Stimulated activated CD8-positive, alpha-beta memory T cell treated with anti-CD3 and anti-CD28 coated beads, Interleukin-7, amount 100 ng/mL, for 24 hours (primary cell): Measurements from ENCODE around the gene SFXN2.
"Not testable (repeated sequence)": the region's sequence is repeated elsewhere in the genome, so short reads cannot be mapped to it uniquely, and the experiment has no call there.

ENCODE experiments used
- DNase-seq: peaks from one replicate; pipeline ENCODE4 v3.0.0-alpha.2; 2020; ENCODE audit warnings: low read depth

The SFXN2 gene, protein sequence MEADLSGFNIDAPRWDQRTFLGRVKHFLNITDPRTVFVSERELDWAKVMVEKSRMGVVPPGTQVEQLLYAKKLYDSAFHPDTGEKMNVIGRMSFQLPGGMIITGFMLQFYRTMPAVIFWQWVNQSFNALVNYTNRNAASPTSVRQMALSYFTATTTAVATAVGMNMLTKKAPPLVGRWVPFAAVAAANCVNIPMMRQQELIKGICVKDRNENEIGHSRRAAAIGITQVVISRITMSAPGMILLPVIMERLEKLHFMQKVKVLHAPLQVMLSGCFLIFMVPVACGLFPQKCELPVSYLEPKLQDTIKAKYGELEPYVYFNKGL

DNA sequence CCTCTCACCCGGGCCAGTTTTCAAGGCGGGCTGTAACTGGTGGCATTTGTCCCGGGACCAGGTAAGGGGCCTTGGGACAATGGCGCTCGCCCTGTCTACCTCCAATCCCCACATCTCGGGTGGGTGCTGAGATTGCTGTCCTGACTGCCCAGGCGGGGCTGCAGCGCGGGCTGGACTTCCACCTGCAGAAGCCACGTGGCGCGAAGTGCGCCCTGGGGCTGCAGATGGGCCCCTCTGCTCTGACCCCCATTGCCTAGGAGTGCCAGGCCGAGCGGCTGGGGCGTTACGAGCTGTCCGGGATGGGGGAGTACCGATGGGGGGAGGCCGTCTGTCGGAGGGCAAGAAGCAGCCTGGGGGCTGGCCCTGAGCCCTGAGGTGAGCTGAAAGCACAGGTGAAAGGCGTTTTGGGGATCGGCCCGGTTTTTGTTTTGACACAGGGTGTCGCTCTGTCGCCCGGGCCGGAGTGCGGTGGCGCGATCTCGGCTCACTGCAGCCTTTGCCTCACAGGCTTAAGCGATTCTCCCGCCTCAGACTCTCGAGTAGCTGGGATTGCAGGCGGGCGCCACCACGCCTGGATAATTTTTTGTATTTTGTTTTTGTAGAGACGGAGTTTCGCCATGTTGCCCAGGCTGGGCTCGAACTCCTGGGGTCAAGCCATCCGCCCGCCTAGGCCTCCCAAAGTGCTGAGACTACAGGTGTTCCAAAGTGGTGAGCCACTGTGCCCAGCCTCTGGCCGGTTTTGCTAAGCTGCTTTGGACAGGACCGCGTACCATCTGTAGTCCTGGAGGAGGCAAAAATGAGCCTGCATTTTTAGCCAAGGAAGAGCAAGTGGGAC lies at the start of gene SFXN2:
TSS of gene SFXN2 (plus strand) at position 16 of the 835 bp plus-strand sequence. CDS start 12,001 bp downstream, outside the sequence.
- DNase-seq, result peak; percentile 30

DNA sequence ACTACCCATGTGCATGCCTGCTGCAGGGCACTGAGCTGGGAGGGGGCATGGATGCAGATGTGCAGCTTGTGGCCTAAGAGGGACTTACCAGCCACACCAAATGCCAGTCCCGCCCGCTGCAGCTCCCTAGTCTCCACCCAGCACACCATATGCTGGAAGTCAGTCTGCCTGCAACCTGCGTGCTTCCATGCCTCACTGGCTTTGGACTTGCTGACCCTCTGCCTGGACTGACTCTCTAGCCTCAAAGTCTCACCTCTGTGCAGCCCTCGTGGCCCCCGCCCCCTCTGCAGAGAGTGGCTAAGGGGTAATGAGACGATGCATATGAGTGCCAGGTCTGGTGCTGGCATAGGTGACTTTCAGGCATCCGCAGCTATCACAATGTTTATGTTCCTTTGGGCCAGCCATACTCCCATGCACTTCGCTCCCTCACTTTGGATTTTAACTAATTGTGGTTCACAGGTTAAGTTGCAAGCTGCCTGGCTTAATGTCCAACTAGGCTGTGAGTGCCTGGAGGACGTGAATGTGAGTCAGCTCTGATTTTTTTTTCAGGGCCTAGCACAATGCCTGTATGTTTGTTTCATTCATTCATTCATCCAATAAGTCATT lies 48.4 kb upstream of the SFXN2 start:
- DNase-seq, result no peak

DNA sequence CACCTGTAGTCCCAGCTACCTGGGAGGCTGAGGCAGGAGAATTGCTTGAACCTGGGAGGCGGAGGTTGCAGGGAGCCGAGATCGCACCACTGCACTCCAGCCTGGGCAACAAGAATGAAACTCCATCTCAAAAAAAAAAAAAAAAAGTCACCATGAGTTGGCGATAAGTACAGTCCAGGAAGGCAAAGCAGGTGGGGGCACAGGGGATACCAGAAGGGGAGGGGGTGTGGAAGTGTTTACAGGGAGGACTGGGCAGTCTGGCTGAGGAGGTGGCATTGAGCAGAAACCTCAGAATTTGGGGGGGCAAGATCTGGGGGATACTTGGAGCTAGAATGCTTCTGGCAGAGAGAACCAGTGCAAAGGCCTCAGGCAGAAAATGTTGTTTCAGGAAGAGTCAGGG lies 47.0 kb upstream of the SFXN2 start:
- DNase-seq, result not testable (repeated sequence)

DNA sequence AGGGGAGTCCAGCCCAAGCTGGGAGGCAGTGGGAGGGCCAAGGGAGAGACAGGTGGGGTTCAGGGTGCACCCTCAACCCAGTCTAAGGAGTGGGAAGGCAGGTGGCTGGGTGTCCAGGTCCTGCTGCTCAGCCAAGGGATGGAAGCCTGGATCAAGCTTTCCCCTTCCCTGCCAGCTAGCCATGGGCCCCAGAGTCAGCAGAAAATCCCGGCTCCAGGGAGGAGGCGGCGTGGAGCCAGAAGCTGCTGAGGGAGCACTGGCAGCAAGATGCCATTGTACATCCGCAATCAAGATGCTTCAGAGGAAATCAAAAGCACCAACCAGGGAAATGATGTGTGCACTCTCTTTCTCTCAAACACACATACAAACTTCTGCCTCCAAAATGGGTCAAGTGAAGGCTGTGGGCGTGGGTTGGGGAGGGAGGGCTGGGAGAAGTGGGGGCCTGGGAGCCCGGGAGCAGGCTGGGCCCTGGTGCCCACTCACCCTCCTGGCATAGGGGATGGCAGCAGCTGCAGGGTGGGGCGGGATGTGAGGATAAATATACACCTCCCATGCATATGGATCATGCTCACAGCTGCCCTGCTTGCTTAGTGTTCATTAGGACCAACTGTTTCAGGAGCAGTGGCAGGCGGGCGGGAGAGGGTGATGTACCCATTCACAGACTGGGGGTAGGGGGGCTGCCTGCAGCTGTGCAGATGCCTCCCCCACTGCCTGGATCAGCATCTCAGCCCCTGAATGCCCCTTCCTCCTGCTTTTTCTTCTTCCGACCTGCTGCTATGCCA lies 45.9 kb upstream of the SFXN2 start:
- no peak for DNase-seq

DNA sequence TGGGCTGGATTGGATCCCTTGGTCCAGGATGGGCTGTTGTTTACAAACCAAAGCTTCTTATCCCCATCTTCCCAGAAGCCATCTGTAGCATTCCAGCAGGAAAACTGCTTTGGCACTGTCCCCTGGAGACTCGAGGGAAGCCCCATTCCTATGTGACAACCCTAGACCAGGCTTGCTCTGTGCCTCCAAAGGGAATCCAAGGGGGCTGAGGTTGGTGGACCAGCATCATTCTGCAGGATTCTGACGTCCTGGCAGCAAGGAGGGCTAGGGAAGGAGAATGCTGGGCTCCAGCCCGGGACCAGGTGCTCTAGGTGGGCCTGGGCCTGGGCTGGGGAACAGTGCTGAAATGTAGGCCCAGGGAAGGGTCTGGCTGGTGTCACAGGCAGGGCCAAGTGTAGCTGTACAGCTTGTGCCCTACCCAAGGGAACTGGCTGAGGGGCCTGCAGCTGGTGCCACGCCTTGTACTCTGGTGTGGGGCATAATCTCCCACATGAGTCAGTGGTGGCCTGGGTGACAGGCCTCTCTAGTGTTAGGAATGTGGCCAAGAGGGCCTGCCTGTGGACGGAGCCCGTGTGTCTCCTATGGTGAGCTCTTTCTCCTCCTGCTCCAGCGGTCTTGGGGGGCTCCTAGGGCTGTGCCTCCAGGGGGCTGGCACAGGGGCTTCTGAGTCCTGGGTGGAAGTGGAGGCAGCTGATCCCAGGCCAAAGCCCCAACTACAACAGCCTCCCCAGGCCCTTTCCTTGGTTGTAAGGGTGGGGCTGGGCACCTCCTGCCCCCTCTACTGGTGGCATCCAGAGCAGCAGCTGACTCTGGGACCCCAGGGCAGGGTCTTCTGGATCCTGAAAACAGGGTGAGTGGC lies 45.0 kb upstream of the SFXN2 start:
- DNase-seq, result no peak

DNA sequence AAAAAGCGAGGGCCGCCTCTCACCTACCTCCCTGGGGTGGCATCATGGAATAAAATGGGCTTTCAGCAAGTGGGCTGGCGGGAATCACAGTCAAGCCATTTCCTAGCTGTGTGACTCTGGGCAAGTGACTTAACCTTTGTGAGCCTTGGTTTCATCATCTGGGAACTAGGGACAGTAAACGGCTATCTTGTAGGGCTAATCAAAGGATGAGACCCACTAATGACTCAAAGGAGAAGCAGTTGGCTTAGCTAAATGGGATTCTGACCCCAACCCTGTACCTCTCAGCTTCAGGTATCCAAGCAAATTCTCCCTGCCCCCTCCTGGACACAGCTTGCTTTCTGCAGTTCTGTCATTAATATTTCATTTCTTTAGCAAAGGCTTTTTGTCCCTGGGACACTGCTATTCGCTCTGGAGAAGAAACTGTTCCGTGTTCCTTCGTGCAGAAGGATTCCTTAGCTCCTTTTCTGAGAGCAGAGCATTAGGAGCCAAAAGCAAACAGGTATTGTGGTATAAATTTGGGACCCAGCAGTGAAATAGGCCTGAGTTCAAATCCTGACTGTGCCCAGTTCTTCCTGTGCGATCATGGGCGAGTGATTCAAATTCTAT lies 44.3 kb upstream of the SFXN2 start:
- no peak for DNase-seq

DNA sequence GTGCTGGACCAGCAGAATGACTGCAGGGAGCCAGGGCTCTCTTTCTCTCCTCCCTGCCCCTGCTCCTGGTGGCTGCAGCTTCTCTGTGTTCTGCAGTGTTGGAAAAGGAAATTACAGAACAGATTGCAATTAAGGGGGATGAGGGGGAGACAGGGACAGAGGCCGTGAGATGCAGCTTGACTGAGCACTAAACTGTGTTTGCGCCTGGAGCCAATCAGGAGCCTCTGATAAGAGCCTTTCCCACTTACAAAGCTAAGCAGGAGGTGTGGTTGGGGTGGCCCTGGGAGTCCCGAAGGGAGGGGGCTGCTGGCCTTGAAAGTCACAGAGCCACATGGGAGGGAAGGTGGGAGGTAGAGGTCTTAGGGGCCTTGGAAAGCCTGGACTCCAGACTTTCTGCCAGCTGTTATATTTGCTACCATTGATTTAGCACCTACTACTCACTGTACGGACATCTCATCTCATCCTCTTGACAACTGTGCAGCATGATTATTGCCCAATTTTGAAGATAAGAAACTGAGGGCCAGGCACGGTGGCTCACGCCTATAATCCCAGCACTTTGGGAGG lies 43.5 kb upstream of the SFXN2 start:
- no peak for DNase-seq

DNA sequence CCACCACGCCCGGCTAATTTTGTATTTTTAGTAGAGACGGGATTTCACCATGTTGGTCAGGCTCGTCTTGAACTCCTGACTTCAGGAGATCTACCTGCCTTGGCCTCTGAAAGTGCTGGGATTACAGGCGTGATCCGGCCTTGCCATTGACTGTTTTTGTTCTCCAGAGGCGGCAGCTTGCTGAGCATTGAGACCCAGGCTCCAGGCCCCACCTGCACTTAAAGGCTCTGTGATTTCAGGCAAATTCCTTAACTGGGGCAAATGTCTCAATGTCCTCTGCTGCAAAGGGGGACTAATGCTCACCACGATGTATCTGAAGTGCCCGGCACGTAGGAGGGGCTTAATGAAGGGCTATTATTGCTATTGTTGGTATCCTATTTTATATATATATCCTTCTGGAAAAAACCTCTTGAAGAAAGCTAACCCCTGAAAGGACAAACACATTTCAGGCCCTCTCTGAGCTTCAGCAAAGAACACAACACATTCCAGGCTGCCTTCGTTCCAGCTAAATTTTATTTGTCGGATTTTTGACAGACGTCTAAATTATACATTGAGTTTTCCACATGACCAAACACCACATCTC lies 41.1 kb upstream of the SFXN2 start:
- no peak for DNase-seq

DNA sequence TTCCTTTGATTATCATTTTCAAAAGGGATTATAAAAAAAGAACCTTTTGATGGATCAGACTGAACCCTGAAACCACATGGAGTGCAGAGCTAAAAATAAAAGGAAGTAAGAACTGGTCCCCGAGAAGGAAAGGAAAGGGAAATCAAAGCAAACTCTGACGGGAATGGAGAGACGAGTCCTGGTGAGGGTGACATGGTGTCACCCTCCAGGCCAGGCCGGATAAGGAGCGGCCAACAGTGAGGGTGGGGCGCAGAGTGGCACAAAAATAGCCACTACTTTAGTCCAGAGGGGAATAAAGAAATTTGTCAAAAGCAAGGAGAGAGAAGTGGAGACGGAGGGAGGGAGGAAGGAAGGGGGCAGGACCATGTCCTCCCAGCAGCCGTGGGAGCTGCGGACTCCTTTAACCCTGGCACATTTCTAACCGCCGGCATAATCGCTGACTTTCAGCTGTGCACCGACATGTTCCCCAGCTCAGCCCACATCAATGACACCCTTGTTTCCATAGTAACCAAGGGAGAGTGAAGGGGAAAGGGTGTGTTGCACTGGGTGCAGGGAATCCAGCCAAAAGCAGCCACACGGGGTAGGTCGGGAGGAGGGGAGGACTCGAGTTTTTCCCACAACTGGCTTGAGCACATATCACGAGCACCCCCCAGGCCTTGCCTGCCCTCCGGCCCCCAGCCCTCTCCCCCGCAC lies 40.5 kb upstream of the SFXN2 start:
- no peak for DNase-seq

DNA sequence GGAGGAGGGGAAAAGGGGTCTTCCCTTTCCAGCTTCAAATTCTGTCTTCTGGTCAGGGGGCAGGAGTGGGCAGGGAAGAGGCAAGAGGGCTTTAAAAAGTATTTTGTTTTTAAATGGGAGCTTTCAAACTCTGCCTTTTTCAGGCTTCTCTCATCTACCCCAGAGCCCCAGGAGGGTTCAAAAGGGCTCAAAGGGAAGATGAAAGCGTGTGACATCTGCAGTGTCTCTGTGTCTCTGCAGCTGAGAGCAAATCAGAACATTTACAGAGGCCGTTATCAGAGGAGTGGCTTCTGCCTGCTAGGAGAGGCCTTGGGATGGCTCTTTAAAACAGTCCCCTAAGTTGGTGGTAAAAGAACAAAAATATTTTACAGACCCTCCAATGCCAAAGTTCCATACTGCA lies 39.9 kb upstream of the SFXN2 start:
- DNase-seq, result no peak

DNA sequence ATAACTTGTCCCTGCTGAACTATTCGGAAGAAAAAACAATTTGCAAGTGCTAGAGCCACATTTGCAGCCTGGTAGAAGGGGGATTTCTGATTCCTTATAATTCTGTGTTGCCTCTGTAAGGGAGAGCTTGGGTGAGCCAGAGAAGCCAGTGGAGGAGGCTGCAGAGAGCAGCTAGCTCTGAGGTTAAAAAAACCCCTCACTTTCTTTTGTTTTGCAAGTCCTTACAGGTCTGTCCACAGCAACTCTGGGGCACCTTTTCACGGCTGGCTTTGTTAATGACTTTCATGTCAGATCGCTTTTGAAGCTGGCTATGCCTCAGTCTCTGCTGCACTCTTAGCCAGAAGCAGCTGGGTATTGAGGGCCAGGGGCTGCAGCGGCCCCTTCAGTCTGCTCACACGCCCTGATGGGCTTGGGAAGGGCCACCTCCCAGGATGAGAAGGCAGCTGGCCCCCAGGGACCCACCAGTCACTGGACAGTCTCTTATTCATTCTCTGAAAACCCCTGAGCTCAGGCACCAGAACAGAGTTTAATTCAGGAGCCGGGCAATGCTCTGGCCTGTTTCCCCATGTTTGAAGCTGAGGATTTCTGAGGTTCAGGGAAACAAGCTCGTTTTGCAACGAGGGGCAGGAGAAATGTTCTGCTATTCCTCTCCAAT lies 39.3 kb upstream of the SFXN2 start:
- DNase-seq, result no peak

DNA sequence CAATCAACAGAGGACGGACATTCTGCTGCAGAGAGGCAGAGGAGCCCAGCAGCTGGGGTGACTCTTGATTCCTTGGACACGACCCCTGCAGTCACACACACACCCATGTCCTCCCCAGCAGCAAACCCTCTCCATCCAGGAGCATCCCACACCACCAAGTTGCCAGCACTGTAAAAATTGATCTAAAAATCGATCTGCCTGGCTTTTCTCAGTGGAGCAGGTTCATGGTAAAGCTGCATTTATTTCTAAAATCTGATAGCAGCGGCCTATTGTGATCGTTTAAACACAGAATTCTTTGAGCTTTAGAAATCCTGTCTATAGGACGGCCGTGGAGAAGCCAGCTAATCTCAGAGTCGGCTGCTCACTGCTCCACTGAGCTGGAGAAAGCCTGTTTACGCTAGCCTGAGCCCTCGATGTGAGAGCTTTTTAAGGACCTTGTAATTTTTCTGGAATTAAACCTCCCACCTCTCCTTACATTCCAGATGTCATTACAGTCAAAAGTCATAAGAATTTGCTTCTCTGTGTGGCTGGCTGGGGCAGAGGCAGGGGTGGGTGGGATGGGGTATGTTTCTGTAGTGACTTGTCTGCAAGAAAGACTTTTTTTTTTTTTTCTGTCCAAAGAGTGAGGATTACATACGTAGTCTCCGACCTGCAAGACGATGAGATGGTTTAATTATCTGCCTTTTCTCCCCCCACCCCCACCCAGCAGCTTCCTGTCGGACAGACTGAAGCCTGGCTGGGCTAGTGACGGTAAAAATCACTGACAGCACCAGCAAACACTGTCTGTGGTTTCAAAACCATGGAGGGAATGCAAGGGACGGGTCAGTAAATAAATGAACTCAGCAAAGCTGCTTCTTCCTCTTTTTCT lies 38.5 kb upstream of the SFXN2 start:
- DNase-seq, result no peak

DNA sequence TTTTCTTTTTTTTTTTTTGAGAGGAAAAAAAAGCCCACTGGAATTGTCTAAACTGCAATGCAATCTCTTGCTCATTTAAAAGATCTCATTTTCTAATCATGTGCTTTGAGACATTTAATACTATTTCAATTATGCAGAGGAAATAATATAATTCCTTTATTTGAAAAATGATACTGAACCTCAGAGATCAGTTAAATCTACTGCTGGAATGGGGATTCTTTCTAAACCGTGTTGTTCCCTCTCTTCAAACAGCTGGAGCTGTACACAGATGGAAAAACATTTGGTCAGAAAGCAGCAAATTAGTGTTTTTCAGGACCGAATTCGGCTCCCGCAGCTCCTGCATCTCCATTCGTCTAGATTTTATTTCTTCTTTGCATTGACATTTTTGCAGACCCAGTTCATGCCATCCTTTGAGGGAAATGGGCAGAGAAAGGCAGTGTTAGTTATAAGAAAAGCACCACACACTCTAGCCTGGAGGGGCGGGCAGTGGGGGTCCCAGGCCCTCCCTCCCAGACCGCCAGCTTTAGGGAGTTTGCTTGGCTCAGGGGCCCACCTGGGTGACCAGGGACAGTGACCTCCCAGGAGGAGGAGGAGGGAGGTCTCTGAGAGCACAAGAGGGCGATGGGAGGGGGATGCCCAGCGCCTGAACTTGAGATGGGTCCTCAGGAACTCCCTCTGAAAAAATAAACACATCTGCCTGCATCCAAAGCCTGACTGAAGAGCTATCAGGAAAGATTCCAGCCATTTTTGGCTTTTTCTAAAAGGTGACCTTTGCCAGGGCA lies 37.7 kb upstream of the SFXN2 start:
- DNase-seq, result no peak

DNA sequence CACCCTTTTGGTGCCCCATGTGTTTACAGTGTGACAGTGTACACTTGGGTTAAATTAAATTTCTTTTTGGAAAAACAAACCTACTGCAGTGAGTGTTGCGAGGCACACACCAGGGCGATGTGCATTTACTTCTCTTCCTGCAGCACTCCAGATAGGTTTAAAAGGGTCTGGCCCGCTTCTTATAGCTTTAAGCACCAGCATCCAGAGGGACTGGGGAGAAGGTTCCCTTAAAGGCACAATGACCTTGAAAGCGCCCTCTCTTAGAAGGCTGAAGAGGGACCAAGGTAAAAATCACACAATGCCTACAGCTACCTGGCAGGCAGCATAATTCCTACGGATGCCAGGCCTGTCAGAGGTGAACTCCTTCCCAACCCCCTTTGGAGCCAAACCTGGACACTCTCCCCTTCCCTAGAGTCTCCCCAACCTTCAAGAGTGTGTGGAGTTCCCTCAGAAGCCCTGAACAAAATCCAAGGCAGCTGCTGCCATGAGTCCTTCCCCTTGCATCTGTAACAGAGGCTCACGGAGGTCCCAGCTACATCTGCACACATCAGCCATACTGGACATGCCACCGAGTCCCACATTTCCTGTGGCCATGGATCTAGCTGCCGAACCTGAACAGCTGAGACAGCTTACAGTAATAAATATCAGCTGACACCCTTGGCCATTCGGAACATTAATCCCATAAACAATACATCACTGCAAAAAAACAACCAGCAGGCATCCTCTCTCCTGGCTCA lies 36.9 kb upstream of the SFXN2 start:
- DNase-seq, result no peak

DNA sequence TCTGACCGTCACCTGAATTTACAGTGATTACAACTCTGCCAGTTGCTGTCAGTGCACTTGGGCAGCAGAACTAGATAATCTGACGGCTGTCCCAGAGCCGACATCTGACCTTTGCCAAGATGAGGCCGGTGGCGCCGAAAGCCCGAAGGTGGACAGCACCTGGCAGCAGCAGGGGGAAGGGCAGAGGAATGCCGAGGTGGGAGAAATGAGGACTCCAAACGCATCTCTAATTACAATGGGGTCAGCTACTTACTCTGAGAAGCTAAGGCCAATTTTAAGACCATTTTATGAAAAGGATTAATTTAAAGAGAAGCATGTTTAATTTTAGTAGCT lies 36.4 kb upstream of the SFXN2 start:
- DNase-seq, result no peak

DNA sequence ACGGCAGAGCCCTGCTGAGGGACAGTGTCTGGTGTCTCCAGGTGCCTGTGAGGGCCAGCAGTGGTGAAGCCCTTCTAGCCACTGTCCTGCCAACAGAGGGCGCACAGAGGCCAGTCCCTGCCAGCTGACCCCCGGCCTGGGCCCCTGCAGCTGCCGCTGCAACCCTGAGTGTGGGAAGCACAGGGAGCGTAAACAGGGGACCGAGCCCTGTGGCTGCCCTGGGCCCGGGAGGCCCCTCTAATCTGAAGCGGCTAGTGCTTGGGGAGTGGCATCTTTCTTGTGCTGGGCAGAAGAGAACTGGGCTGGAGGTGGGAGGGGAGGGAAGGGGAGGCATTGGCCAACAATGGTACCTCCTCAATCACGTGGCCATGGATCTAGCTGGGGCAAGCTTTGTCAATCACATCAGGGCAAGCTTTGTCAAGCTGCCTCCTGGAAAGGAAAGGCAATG lies 35.6 kb upstream of the SFXN2 start:
- DNase-seq, result no peak

DNA sequence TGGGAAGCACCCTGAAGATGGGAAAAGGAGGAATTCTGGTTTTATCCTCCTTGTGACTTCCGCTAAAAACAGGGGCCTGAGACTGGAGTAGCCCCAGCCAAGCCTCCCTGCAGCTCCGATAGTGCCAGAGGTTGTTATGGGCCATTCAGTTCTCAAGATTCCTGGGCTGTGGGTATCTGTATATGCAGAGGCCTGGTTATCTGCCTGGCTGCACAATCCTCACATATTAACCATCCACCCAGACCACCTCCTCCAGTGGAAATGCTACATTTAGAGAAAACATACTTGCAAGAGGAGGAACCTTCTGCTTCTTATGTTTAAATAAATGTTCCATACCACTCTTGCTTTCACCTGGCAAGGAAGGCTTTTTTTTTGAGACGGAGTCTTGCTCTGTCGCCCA lies 34.8 kb upstream of the SFXN2 start:
- no peak for DNase-seq
